MM.1S (cell line): ENCODE measurements around the gene HSDL2.
"Not testable (repeated sequence)": the region's sequence is repeated elsewhere in the genome, so short reads cannot be mapped to it uniquely, and the experiment has no call there.

Source experiments
- DNase-seq: peaks from one replicate; pipeline ENCODE4 v3.0.0-alpha.2; 2015
- H2AFZ ChIP-seq: fragments of 300-600 bp; sonication (generic); 2 replicates; pipeline ENCODE4 v1.6.0; 2016; ENCODE audit warnings: antibody characterized with exemption, low read length
- H3F3A ChIP-seq: fragments of 300-600 bp; sonication (generic); 2 replicates; pipeline ENCODE4 v1.6.1; 2016; ENCODE audit warnings: mild to moderate bottlenecking, antibody characterized with exemption, low read length, moderate library complexity, mixed read lengths; ENCODE audit not compliant: insufficient read depth
- H3K27ac ChIP-seq: fragments of 300-600 bp; sonication (generic); 2 replicates; pipeline ENCODE4 v1.5.1; 2016; ENCODE audit warnings: mild to moderate bottlenecking, low read length
- H3K27me3 ChIP-seq: fragments of 300-600 bp; sonication (generic); replicated peaks from 2 replicates; pipeline ENCODE4 v1.6.0; 2016; ENCODE audit warnings: low read length; ENCODE audit not compliant: insufficient read depth
- H3K36me3 ChIP-seq: fragments of 300-600 bp; sonication (generic); replicated peaks from 2 replicates; pipeline ENCODE4 v1.6.1; 2016; ENCODE audit warnings: mild to moderate bottlenecking, low read length, mixed read lengths; ENCODE audit not compliant: insufficient read depth
- H3K4me1 ChIP-seq: fragments of 300-600 bp; sonication (generic); 2 replicates; pipeline ENCODE4 v1.6.1; 2016; ENCODE audit warnings: low read length, mixed read lengths
- H3K4me2 ChIP-seq: fragments of 300-600 bp; sonication (generic); 2 replicates; pipeline ENCODE4 v1.6.0; 2016; ENCODE audit warnings: low read depth, low read length
- H3K4me3 ChIP-seq: fragments of 300-600 bp; sonication (generic); 2 replicates; pipeline ENCODE4 v1.5.1; 2016; ENCODE audit warnings: low read length, mixed read lengths
- H3K79me2 ChIP-seq: fragments of 300-600 bp; sonication (generic); 2 replicates; pipeline ENCODE4 v1.6.1; 2016; ENCODE audit warnings: mixed run types, low read length, mixed read lengths
- H3K9ac ChIP-seq: fragments of 300-600 bp; sonication (generic); 2 replicates; pipeline ENCODE4 v1.6.1; 2016; ENCODE audit warnings: low read length, mixed read lengths
- H3K9me2 ChIP-seq: fragments of 300-600 bp; sonication (generic); replicated peaks from 2 replicates; pipeline ENCODE4 v1.6.1; 2016; ENCODE audit warnings: mild to moderate bottlenecking, low read length, mixed read lengths; ENCODE audit not compliant: insufficient read depth
- H3K9me3 ChIP-seq: fragments of 300-600 bp; sonication (generic); replicated peaks from 2 replicates; pipeline ENCODE4 v1.6.1; 2016; ENCODE audit warnings: mild to moderate bottlenecking, low read length, mixed read lengths; ENCODE audit not compliant: insufficient read depth
- H4K20me1 ChIP-seq: fragments of 300-600 bp; sonication (generic); 2 replicates; pipeline ENCODE4 v1.6.1; 2016; ENCODE audit warnings: mild to moderate bottlenecking, low read length, moderate library complexity, mixed read lengths; ENCODE audit not compliant: insufficient read depth
- EZH2 ChIP-seq: fragments of 300-600 bp; sonication (generic); optimal IDR thresholded peaks from 2 replicates; pipeline ENCODE3; 2017; ENCODE audit warnings: low read depth, mild to moderate bottlenecking, antibody characterized with exemption, low read length, mixed read lengths
- EZH2phosphoT487 ChIP-seq: fragments of 300-600 bp; sonication (generic); IDR thresholded peaks from 2 replicates; pipeline ENCODE4 v1.6.1; 2018; ENCODE audit warnings: antibody characterized with exemption, low read length
- TF ChIP-seq, protein P1 (sequence below): fragments of 300-600 bp; sonication (generic); IDR thresholded peaks from 2 replicates; pipeline ENCODE4 v1.5.1; 2016; ENCODE audit warnings: antibody characterized with exemption, low read length, mixed read lengths

The HSDL2 gene

GRCh38 chr9:112408819-112409218 is 28.9 kb downstream of the HSDL2 start:
- H3K27me3 ChIP-seq = no peaks in the 10 kb centered on the region

DNA sequence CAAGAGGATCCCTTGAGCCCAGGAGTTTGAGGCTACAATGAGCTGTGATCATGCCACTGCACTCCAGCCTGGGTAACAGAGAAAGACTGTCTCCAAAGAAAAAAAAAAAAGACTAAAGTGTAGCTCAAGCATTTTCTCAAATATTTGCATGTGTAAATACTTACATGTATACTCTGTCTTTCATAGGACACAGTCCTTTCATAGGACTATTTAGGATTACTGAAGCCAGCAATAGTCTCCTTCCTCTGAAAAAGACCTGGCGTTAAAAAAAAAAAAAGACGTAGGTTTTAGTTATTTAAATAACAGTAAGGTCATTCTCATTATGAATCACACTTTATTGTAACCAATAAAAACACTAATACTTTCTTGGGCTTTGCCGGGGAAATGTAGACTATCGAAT is 29.9 kb downstream of the HSDL2 start:
- Histone ChIP-seq H3K79me2 (no peaks in the 10 kb centered on the region), H3K4me1 (no peaks in the 10 kb centered on the region), H3K27ac (no peak overlapping the region), H3K36me3 (no peaks in the 10 kb centered on the region), H4K20me1 (no peaks in the 10 kb centered on the region), H3K9me3 (no peaks in the 10 kb centered on the region), H3K27me3 (no peaks in the 10 kb centered on the region), H3F3A (no peaks in the 10 kb centered on the region), H2AFZ (no peak overlapping the region), H3K4me2 (no peak overlapping the region), H3K9ac (no peak overlapping the region), H3K9me2 (no peaks in the 10 kb centered on the region), H3K4me3 (no peak overlapping the region)
- no peak for DNase-seq
- no peak for TF ChIP-seq EZH2phosphoT487
- TF ChIP-seq, protein P1, sequence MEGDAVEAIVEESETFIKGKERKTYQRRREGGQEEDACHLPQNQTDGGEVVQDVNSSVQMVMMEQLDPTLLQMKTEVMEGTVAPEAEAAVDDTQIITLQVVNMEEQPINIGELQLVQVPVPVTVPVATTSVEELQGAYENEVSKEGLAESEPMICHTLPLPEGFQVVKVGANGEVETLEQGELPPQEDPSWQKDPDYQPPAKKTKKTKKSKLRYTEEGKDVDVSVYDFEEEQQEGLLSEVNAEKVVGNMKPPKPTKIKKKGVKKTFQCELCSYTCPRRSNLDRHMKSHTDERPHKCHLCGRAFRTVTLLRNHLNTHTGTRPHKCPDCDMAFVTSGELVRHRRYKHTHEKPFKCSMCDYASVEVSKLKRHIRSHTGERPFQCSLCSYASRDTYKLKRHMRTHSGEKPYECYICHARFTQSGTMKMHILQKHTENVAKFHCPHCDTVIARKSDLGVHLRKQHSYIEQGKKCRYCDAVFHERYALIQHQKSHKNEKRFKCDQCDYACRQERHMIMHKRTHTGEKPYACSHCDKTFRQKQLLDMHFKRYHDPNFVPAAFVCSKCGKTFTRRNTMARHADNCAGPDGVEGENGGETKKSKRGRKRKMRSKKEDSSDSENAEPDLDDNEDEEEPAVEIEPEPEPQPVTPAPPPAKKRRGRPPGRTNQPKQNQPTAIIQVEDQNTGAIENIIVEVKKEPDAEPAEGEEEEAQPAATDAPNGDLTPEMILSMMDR = no peak
- no peak for TF ChIP-seq EZH2

More at GRCh38 chr9:112408819-112409218, 28.9 kb downstream of the HSDL2 start:
- TF ChIP-seq, protein P1 = no peak
- TF ChIP-seq EZH2phosphoT487 = no peak
- no peak for TF ChIP-seq EZH2
- no peaks in the 10 kb centered on the region for H4K20me1 ChIP-seq
- H3K9me2 ChIP-seq = no peaks in the 10 kb centered on the region
- no peaks in the 10 kb centered on the region for H3K4me1 ChIP-seq
- H3F3A ChIP-seq = no peaks in the 10 kb centered on the region
- no peak overlapping the region for H3K9ac ChIP-seq
- H3K9me3 ChIP-seq = no peaks in the 10 kb centered on the region
- H3K36me3 ChIP-seq = no peaks in the 10 kb centered on the region
- no peaks in the 10 kb centered on the region for H3K79me2 ChIP-seq
- no peak overlapping the region for H3K4me2 ChIP-seq
- no peak for DNase-seq
- H3K27ac ChIP-seq = no peak overlapping the region
- H2AFZ ChIP-seq = no peak overlapping the region
- H3K4me3 ChIP-seq = no peak overlapping the region

DNA sequence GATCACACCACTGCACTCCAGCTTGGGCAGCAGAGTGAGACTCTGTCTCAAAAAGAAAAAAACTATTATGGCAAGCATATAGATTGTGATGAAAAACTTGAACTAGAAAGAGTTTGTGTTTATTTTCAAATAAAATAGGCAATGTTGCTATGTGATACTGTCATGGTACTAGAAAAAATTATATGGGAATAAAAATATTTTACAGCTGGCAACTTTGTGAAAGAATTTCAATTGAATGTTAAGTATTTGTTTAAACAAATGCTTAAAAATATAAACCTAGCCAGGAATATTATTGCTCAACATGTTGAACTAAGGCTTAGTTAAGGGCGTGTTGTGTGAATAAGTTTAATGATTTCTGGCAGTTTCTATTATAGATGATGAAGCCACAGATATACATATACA is 31.7 kb downstream of the HSDL2 start:
- Histone ChIP-seq H3K4me3 (no peak overlapping the region), H2AFZ (no peak overlapping the region), H4K20me1 (no peaks in the 10 kb centered on the region), H3K4me1 (no peaks in the 10 kb centered on the region), H3K79me2 (no peaks in the 10 kb centered on the region), H3K4me2 (no peak overlapping the region), H3F3A (no peaks in the 10 kb centered on the region), H3K36me3 (no peaks in the 10 kb centered on the region), H3K9ac (no peak overlapping the region), H3K27me3 (no peaks in the 10 kb centered on the region), H3K9me2 (no peaks in the 10 kb centered on the region), H3K27ac (no peak overlapping the region), H3K9me3 (no peaks in the 10 kb centered on the region)
- no peak for TF ChIP-seq EZH2
- TF ChIP-seq EZH2phosphoT487 = no peak
- TF ChIP-seq, protein P1 = no peak
- DNase-seq = no peak

GRCh38 chr9:112413728-112414127 is 33.8 kb downstream of the HSDL2 start:
- not testable (repeated sequence) for H3K36me3 ChIP-seq, H2AFZ ChIP-seq, H3K27ac ChIP-seq, H3K27me3 ChIP-seq, H3K4me1 ChIP-seq, H3K79me2 ChIP-seq, H3K9ac ChIP-seq, H3K9me2 ChIP-seq, H3F3A ChIP-seq, H3K4me2 ChIP-seq, H3K9me3 ChIP-seq, DNase-seq, H3K4me3 ChIP-seq, H4K20me1 ChIP-seq
